SU-DHL-6 (cell line): ENCODE results near the gene CD99L2.

Source experiments
- H2AFZ ChIP-seq: fragments of 200-600 bp; sonication (generic); 2 replicates; pipeline ENCODE4 v1.6.1; 2014; ENCODE audit warnings: low read depth, mild to moderate bottlenecking, moderate library complexity, mixed read lengths, antibody characterized with exemption, low read length; ENCODE audit not compliant: severe bottlenecking
- H3F3A ChIP-seq: fragments of 200-600 bp; shearing (Covaris generic); 2 replicates; pipeline ENCODE4 v1.6.0; 2016; ENCODE audit warnings: antibody characterized with exemption, mild to moderate bottlenecking; ENCODE audit not compliant: insufficient read depth
- H3K27ac ChIP-seq: fragments of 200-600 bp; sonication (generic); 2 replicates; pipeline ENCODE4 v1.5.1; 2016; ENCODE audit warnings: low read depth, mild to moderate bottlenecking, low read length, moderate library complexity, mixed read lengths
- H3K27me3 ChIP-seq: fragments of 200-600 bp; sonication (generic), shearing (Covaris generic); 2 replicates; pipeline ENCODE4 v1.6.0; 2014; ENCODE audit warnings: mild to moderate bottlenecking, low read length
- H3K36me3 ChIP-seq: fragments of 200-600 bp; sonication (generic); 2 replicates; pipeline ENCODE4 v1.6.1; 2014; ENCODE audit warnings: mild to moderate bottlenecking, low read length, mixed read lengths
- H3K4me2 ChIP-seq: fragments of 300-600, 200-600 bp; shearing (Covaris generic), sonication (generic); 2 replicates; pipeline ENCODE4 v1.6.0; 2014; ENCODE audit warnings: low read length, low read depth, mild to moderate bottlenecking; ENCODE audit not compliant: poor library complexity, severe bottlenecking
- H3K4me3 ChIP-seq: fragments of 200-600 bp; sonication (generic); 2 replicates; pipeline ENCODE4 v1.5.1; 2014; ENCODE audit warnings: antibody characterized with exemption, low read length, mild to moderate bottlenecking, mixed read lengths; ENCODE audit not compliant: insufficient read depth, poor library complexity, severe bottlenecking
- H3K79me2 ChIP-seq: fragments of 200-600 bp; sonication (generic); 2 replicates; pipeline ENCODE4 v1.6.1; 2014; ENCODE audit warnings: mild to moderate bottlenecking, low read length, moderate library complexity; ENCODE audit not compliant: insufficient read depth
- H3K9ac ChIP-seq: fragments of 200-600 bp; sonication (generic); 2 replicates; pipeline ENCODE4 v1.7.0; 2014; ENCODE audit warnings: mild to moderate bottlenecking, low read length
- H3K9me2 ChIP-seq: fragments of 200-600 bp; sonication (generic); replicated peaks from 2 replicates; pipeline ENCODE4 v1.6.1; 2014; ENCODE audit warnings: low read length; ENCODE audit not compliant: insufficient read depth
- H3K9me3 ChIP-seq: fragments of 200-600 bp; sonication (generic); 2 replicates; pipeline ENCODE4 v1.6.1; 2014; ENCODE audit warnings: low read length, mixed read lengths; ENCODE audit not compliant: insufficient read depth
- H4K20me1 ChIP-seq: fragments of 200-600 bp; sonication (generic); 2 replicates; pipeline ENCODE4 v1.6.1; 2014; ENCODE audit warnings: low read depth, mild to moderate bottlenecking, antibody characterized with exemption, low read length, moderate library complexity, mixed read lengths
- EZH2phosphoT487 ChIP-seq: fragments of 200-600 bp; sonication (generic), shearing (Covaris generic); conservative IDR thresholded peaks from 2 replicates; pipeline ENCODE4 v1.6.1; 2018; ENCODE audit warnings: mild to moderate bottlenecking, antibody characterized with exemption, low read length, moderate library complexity, mixed read lengths
- TF ChIP-seq, protein P1 (sequence below): fragments of 200-600 bp; sonication (generic); IDR thresholded peaks from one replicate; pipeline ENCODE4 v1.5.1; 2017; ENCODE audit warnings: antibody characterized with exemption, mild to moderate bottlenecking, low read length, moderate library complexity; ENCODE audit not compliant: insufficient read depth, poor library complexity, severe bottlenecking

Gene CD99L2

DNA sequence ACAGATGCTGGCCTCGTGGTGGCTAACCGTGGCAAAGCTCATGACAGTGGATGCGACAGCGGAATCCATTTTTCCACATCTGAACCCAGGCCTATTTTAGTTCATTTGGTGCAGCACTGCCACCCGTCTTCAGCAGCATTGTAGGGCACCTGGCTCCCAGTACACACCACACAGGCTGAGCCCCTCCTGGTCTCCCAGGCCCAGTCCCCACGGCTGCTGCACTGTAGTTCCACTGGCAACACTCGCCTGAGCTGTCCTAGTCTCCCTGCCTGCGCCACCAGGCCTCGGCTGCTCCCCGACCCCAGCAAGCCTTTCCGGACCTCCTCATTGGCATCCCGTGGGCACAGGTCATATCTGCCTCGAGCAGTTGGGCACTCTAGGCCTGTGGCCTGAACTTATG, 129.1 kb downstream of the CD99L2 start:
- Histone ChIP-seq H4K20me1 (no peaks in the 10 kb centered on the region), H3K79me2 (no peaks in the 10 kb centered on the region), H3F3A (no peaks in the 10 kb centered on the region), H3K36me3 (no peaks in the 10 kb centered on the region), H3K4me2 (no peak overlapping the region), H2AFZ (no peak overlapping the region), H3K9me2 (no peaks in the 10 kb centered on the region), H3K9ac (no peak overlapping the region), H3K4me3 (no peak overlapping the region), H3K27me3 (no peaks in the 10 kb centered on the region), H3K27ac (no peak overlapping the region), H3K9me3 (no peaks in the 10 kb centered on the region)
- TF ChIP-seq EZH2phosphoT487 = no peak
- TF ChIP-seq, protein P1, sequence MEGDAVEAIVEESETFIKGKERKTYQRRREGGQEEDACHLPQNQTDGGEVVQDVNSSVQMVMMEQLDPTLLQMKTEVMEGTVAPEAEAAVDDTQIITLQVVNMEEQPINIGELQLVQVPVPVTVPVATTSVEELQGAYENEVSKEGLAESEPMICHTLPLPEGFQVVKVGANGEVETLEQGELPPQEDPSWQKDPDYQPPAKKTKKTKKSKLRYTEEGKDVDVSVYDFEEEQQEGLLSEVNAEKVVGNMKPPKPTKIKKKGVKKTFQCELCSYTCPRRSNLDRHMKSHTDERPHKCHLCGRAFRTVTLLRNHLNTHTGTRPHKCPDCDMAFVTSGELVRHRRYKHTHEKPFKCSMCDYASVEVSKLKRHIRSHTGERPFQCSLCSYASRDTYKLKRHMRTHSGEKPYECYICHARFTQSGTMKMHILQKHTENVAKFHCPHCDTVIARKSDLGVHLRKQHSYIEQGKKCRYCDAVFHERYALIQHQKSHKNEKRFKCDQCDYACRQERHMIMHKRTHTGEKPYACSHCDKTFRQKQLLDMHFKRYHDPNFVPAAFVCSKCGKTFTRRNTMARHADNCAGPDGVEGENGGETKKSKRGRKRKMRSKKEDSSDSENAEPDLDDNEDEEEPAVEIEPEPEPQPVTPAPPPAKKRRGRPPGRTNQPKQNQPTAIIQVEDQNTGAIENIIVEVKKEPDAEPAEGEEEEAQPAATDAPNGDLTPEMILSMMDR = no peak

DNA sequence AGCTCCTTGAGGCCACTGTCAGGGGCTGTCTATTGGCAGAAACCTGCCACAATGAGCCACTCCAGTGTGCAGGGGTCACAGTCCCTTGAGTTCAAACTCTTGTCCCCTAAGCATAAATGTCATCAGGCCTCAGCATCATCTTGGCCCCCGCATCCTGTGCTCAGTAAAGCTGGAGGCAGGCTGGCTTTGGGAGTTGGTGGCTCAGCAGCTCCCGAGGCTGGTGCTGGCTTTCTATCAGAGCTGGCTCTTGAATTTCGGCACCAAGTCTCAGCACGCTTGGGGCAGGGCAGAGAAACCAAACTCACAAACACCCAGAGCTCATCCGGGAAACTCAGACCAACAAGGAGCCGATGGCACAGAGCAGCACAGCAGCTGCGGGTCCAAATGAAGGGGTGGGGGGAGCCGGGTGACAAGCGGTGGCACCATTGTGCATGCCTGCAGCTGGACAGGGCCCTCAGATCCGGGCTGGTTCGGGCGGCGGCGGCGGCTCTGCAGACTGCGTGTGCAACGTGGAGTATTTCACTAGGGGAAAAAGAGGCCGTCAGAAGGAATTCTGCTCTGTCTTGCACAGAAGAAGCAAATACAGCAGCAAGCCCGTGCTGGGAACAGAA, 129.8 kb downstream of the CD99L2 start:
- H3K9me3 ChIP-seq = no peaks in the 10 kb centered on the region
- no peak overlapping the region for H2AFZ ChIP-seq
- H3K79me2 ChIP-seq = no peaks in the 10 kb centered on the region
- no peak overlapping the region for H3K4me2 ChIP-seq
- TF ChIP-seq, protein P1 = no peak
- no peak for TF ChIP-seq EZH2phosphoT487
- H3K9ac ChIP-seq = no peak overlapping the region
- no peaks in the 10 kb centered on the region for H3K36me3 ChIP-seq
- H3F3A ChIP-seq = no peaks in the 10 kb centered on the region
- H3K27me3 ChIP-seq = no peaks in the 10 kb centered on the region
- no peaks in the 10 kb centered on the region for H3K9me2 ChIP-seq
- no peaks in the 10 kb centered on the region for H4K20me1 ChIP-seq
- H3K27ac ChIP-seq = no peak overlapping the region
- H3K4me3 ChIP-seq = no peak overlapping the region

DNA sequence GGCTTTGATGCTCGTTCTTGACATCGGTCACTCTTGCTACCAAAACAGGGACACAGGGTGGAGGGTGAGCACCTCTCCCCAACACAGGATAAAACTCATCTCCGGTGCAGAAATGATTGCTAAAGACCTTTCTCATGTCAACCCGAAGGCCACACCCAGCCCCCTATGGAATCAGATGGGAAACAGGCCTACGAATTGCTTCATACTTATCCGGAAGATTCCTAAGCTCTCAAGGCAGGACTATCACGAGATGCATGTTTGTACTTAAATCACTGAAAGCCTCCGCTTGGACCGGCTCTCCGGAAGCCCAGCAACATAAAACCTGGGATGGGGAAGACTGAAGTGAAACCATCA, 130.4 kb downstream of the CD99L2 start:
- no peaks in the 10 kb centered on the region for H3K27me3 ChIP-seq
- TF ChIP-seq EZH2phosphoT487 = no peak
- TF ChIP-seq, protein P1 = no peak
- H3K9ac ChIP-seq = no peak overlapping the region
- no peak overlapping the region for H3K4me3 ChIP-seq
- no peak overlapping the region for H3K4me2 ChIP-seq
- no peaks in the 10 kb centered on the region for H3F3A ChIP-seq
- no peaks in the 10 kb centered on the region for H4K20me1 ChIP-seq
- no peaks in the 10 kb centered on the region for H3K9me2 ChIP-seq
- H3K27ac ChIP-seq = no peak overlapping the region
- H2AFZ ChIP-seq = no peak overlapping the region
- no peaks in the 10 kb centered on the region for H3K36me3 ChIP-seq
- no peaks in the 10 kb centered on the region for H3K9me3 ChIP-seq
- H3K79me2 ChIP-seq = no peaks in the 10 kb centered on the region
